Measurements from ENCODE around the gene NFIB.

Gene NFIB

DNA sequence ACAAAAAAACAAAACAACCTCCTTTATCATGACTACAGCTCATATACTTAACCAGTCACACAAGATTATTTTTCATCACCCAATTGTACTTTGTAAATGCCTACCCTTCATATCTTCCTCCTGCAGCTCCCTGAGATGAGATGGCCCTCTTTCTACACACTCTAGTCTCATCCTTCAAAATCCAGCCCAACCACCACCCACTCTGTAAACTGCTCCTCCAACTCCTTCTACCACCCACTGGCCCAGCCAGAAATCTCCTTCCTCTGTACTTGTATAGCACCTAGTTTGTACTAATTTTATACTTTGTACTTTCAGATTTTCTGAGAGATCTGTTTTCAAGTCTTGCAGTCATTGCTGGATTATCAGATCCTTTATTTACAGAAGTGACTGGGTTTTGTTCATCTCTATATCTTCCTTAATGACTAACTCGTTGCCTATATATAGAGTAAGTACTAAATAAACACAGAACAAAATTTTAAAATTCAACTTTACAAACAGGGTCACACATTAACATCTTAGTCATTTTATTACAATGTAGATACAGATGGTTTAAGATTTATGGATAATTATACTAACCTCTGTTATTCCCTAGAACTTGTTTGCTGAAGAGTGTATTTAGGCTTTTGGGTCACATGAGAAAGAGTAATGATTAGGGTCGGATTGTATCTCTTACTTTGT, 155.7 kb downstream of the NFIB start:
- ChIA-PET CTCF (no interaction called here), POLR2A (no interaction called here)
- TF ChIP-seq, protein P1, sequence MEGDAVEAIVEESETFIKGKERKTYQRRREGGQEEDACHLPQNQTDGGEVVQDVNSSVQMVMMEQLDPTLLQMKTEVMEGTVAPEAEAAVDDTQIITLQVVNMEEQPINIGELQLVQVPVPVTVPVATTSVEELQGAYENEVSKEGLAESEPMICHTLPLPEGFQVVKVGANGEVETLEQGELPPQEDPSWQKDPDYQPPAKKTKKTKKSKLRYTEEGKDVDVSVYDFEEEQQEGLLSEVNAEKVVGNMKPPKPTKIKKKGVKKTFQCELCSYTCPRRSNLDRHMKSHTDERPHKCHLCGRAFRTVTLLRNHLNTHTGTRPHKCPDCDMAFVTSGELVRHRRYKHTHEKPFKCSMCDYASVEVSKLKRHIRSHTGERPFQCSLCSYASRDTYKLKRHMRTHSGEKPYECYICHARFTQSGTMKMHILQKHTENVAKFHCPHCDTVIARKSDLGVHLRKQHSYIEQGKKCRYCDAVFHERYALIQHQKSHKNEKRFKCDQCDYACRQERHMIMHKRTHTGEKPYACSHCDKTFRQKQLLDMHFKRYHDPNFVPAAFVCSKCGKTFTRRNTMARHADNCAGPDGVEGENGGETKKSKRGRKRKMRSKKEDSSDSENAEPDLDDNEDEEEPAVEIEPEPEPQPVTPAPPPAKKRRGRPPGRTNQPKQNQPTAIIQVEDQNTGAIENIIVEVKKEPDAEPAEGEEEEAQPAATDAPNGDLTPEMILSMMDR (IDR thresholded peaks at IDR 0.05; ENCODE audit: insufficient read depth, low read length, missing control alignments) = no peak
- DNase-seq (ENCODE audit: low read depth, low spot score) = no peak
- no peak overlapping the region for H3K4me3 ChIP-seq (ENCODE audit: low read depth, low read length)

DNA sequence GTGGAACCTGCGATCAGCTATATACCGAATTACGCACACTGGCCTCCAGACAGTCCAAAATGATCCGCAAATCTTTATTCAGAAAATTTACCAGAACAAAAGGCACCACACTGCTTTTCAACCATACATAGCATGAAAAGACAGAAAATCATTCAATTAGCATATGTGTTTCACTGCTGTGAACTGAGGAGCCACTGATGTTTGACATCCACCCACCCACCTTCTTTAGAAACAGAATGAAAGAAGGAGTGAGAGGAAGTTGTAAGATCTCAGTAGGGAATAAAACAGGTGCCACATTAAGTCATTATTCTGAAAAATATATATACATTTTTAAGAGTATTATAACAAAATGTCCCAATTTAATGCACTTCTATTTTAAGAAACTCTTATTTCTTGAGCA, 156.8 kb downstream of the NFIB start:
- ChIA-PET POLR2A (no interaction called here), CTCF (no interaction called here)
- TF ChIP-seq, protein P1 (IDR thresholded peaks at IDR 0.05; ENCODE audit: insufficient read depth, low read length, missing control alignments) = no peak
- DNase-seq (ENCODE audit: low read depth, low spot score) = no peak
- no peak overlapping the region for H3K4me3 ChIP-seq (ENCODE audit: low read depth, low read length)

DNA sequence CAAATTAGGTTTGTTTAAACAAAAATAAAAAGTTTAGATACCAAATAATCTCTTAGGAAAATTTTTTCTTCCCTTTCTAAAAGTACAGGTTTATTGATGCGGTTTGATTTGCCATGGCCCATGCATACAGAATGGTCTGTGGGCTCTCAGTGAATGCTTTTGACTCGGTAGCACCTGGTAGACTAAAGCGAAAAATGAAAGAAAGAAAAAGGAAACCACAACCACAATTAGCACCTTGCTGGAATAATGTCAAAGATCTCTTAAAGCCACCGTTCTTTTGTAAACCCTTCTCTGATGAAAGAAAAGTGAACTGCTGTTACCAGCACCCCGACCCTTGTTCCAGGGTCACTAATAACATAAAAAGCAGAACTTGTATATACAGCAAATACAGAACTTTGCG, 157.9 kb downstream of the NFIB start:
- POLR2A ChIA-PET = no interaction called here

DNA sequence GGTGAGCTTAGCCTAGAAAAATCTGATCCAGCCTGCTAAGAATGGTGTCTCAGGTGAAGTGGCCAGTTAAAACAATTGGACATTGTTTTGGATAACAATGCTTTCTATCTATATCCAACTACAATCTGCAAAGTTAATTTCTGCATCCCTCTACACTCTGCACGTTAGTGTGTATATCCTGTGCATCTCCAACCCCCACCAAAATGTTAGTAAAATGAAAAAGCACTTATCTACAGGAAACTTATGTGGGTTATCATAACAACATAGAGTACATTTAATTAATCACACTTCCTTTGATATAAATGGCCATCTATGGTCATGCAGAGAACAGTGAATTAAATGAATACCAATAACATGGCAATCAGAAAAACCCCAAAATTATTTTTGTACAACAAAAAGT, 158.7 kb downstream of the NFIB start:
- TF ChIP-seq, protein P1 (IDR thresholded peaks at IDR 0.05; ENCODE audit: insufficient read depth, low read length, missing control alignments) = no peak
- DNase-seq (ENCODE audit: low read depth, low spot score) = no peak
- ChIA-PET CTCF (no interaction called here), POLR2A (no interaction called here)
- H3K4me3 ChIP-seq (ENCODE audit: low read depth, low read length) = no peak overlapping the region

More for the DNA sequence above, 157.9 kb downstream of the NFIB start:
- TF ChIP-seq, protein P1 (IDR thresholded peaks at IDR 0.05; ENCODE audit: insufficient read depth, low read length, missing control alignments) = no peak
- no peak for DNase-seq (ENCODE audit: low read depth, low spot score)
- H3K4me3 ChIP-seq (ENCODE audit: low read depth, low read length) = no peak overlapping the region
- CTCF ChIA-PET = no interaction called here

DNA sequence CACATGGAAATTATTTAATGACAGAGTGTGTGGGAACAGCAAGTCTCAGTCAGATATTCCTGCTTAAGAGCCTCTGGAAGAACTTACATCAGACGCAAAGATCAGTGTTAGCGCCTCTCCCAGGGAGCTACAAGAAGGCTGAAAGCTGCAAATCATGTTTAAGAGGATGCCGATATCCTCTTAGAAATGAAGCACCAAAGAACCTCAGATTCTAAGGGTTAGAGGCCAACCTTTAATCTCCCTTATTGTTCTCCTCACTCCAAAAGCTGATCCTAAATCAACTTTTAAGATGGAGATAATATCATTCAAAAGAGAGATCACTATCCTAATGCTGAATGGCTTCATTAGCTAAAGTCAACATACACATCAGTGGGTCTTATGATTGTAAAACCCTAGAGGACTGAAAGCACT, 160.6 kb downstream of the NFIB start:
- DNase-seq (ENCODE audit: low read depth, low spot score) = no peak
- H3K4me3 ChIP-seq (ENCODE audit: low read depth, low read length) = no peak overlapping the region
- TF ChIP-seq, protein P1 (IDR thresholded peaks at IDR 0.05; ENCODE audit: insufficient read depth, low read length, missing control alignments) = no peak
- ChIA-PET POLR2A (no interaction called here), CTCF (no interaction called here)

DNA sequence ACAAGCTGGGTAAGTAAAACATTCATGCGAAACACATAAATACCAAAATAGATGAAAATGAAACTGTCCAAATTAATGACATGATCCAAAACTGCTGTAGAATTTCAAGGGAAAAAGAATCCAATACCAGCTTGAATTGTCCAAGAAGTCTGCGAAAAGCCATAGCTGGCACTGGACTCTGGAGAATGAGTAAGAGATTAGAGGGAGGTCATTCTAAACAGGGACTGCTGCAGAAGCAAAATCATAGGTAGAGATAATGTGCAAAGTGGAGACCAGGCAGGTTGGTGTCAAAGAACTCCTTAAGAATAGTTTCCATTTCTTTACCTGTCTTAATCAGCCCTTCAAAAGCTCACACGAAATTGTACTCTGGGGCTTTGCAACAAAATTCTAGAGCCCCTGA, 162.5 kb downstream of the NFIB start:
- no peak for DNase-seq (ENCODE audit: low read depth, low spot score)
- H3K4me3 ChIP-seq (ENCODE audit: low read depth, low read length) = no peak overlapping the region
- ChIA-PET POLR2A (no interaction called here), CTCF (interaction anchor here (1.4 kb wide), 1 partner anchor 283 kb away, joined by 3 read pairs; no protein-coding TSS in a partner anchor)
- TF ChIP-seq, protein P1 (IDR thresholded peaks at IDR 0.05; ENCODE audit: insufficient read depth, low read length, missing control alignments) = no peak

Measured in AG04449 (cell line).